Measurements from ENCODE around the gene KIF5A.

KIF5A gene

DNA sequence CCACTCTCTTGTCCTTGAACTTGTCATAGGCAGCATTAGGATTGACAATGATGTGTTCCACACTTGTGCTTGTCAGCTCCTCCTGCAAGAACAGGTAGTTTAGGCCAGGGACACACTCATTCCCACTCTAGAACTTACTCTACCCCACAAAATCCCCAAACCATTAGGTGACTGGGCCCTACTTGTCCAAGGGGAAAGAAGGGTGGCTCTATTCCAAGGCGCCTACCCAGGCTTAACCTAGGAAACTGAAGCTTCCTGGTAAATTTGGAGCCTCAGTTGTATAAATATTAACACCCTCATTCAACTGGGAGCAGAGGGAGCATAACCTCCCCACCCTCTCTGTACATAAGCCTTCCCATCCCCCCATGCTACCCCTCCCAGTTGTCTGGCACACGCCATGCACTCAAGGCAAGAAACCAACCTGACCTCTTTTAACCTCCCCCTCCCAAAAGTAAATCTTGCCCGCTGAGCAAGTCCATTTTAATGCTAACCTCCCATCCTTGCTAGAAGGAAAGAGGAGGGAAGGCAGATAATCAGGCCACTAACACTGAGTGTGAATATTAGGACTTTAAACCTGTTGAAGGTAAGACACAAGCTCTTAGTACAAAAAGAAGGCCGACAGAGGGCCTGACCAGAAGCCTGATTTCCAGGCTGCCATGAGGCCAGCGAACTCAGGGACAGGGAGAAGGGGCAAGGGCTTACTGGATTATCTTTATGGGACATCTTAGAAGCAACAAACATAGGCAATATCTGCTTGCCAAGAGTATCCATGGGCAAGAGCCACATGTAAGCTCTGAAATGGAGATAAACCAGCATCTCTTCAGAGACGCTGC, 13.9 kb upstream of the KIF5A start:
- DNase-seq (ENCODE audit: low read depth) = no peak

DNA sequence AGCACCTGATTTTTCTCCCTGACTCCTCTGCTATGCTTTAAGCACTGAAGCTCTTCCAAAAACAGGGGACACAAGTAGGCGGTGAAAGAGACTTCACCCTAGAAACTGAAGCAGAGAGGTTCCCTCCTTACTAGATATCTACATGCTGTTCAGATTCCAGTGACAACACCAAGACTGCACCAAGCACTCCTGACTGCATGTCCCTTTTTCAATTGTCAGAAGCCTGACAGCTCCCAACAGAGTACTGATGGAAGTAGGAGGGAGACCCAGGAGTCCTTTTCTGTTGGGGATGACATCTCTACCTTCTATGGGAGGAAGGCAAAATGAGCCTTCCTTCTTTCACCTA, 13.3 kb upstream of the KIF5A start:
- no peak for DNase-seq (ENCODE audit: low read depth)

- DNase-seq (ENCODE audit: low read depth) = no peak
These were observed 10.6 kb upstream of the KIF5A start for GRCh38 chr12:57539134-57539768.

- DNase-seq (ENCODE audit: low read depth) = no peak
These were observed 8.8 kb upstream of the KIF5A start for GRCh38 chr12:57541001-57541400.

DNA sequence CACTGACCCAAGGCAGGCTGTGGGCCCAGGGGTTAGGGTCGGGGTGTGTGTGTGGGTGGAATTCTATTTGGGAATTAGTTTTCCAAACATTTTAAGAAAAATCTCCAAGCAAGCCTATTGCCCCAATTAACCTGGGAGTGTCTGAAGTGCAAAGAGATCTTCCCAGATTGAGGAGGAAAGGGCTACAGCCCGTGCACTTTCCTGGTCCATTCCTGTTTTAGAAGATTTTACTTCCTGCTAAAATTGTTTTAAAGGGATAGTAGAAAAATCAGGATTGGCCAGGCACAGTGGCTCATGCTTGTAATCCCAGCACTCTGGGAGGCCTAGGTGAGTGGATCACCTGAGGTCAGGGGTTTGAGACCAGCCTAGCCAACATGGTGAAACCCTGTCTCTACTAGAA, 8.1 kb upstream of the KIF5A start:
- DNase-seq (ENCODE audit: low read depth) = no peak

GRCh38 chr12:57543581-57543980, 6.3 kb upstream of the KIF5A start:
- no peak for DNase-seq (ENCODE audit: low read depth)

- DNase-seq (ENCODE audit: low read depth) = no peak
These were observed 3.9 kb upstream of the KIF5A start for GRCh38 chr12:57545809-57546437.

GRCh38 chr12:57546438-57547287, 3.2 kb upstream of the KIF5A start, which contains the start of gene DCTN2:
TSS of gene DCTN2 (minus strand) at chr12:57547192. CDS start at chr12:57547063, 129 bp downstream.
- peak; percentile 85 for DNase-seq (ENCODE audit: low read depth)

DNA sequence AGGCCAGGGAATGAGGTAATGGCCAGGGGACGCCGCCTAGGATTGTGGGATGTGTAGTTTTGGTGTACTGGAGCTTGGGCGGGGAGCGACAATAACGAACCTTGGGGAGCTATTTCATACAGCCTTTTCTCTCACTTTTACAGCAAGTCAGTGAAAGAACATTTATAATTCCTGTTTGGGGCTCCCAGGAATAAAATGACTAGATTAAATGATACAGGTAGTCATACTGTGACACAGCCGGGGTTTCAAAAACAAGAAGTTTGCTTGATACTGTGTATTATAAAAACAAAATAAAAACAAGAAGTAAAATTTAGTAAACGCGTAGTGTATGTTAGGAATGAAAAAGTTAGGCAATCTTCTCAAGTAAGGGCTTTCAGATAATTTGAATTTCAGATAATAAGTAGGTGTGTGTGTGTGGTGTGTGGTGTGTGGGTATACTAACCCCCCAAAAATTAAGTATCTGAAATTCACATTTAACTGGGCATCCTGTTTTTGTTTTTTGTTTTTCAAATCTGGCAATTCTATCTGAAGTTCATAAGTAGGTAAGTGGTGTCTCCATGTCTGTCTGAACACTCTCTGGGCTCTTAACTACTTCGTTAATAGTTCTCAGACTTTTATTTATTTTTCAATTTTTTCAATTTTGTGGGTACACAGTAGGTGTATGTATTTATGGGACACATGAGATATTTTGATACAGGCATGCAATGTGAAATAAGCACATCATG, 2.4 kb upstream of the KIF5A start:
- no peak for DNase-seq (ENCODE audit: low read depth)

- DNase-seq (ENCODE audit: low read depth) = no peak
These were observed 1.9 kb upstream of the KIF5A start for GRCh38 chr12:57548013-57548315.

DNA sequence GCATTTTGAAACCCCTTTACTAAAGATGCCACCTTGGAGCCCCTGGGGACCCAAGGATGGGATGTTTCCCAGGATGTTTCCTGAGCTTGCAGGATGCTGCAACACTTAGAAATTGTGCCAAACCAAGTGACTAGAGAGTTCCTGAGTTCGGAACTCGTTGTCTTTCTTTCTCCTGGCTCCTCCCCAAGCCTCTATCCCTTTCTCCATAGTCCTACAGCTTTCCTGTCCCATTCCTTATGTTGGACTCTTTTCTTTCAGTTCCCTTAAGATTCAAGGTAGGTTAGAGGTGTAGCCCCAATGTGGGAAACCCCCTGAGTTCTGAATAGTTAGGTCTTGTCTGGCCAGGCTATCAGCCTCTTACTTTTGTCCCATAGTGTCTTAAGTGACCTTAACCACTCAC, 1.4 kb upstream of the KIF5A start:
- DNase-seq (ENCODE audit: low read depth) = no peak

GRCh38 chr12:57549203-57549908, 488 bp upstream of the KIF5A start:
- DNase-seq (ENCODE audit: low read depth) = no peak

- no peak for DNase-seq (ENCODE audit: low read depth)
These were observed 1.1 kb downstream of the KIF5A start for GRCh38 chr12:57550641-57551549.

DNA sequence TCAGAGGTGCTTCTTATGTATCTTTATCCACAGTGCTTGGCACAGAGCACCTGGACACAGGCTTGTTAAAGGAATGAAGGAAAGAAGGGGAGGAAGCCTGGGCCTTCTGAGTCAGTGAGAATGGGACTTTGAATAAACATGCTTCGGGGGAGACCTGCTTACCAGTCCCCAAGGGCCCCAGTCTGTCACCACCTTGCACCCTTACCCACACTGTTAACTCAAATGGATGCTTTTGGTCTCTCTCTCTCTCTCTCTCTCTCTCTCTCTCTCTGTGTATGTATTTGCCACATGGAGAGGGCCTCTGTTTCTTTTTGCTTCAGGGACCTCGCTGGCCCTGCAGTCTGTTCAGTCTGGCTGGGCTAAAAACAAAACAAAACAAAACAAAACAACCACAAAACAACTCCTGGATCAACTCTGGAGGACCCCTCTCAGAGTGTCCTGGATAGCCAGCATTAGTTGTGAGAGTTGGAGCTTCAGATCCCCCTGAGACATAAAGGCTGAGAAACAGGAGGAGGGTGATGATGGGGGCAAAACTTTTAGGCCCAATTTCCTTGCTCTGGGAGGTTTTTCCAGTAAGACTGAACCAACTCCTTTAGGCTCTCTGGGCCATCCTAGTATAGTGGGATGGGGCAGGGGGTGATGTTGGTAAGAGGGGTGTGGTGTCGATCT, 1.9 kb downstream of the KIF5A start:
- no peak for DNase-seq (ENCODE audit: low read depth)

GRCh38 chr12:57552306-57552651, 2.4 kb downstream of the KIF5A start:
- DNase-seq (ENCODE audit: low read depth) = no peak

DNA sequence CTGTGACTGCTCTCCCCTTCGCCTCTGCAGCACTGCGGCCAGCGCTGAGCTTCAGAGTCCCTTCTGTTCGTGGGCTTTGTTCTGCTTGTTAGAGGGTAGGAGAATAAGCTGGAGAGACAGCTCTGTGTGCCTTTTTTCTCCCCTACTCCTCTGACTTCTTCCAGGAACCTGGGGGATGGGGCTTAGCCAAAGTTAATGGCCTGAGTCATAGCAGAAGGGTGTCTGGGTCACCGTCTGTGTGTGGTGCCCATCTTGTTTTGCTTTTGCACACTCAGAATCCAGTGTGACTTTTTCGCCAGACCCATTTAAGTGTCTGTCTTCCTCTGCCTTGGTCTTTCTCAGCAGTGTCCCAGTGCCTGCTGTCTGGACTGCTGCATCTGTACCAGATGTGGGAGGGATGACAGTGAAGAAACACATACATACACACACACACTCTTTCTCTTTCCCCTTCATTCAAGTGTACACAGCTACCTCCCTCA, 3.0 kb downstream of the KIF5A start:
- DNase-seq (ENCODE audit: low read depth) = no peak

DNA sequence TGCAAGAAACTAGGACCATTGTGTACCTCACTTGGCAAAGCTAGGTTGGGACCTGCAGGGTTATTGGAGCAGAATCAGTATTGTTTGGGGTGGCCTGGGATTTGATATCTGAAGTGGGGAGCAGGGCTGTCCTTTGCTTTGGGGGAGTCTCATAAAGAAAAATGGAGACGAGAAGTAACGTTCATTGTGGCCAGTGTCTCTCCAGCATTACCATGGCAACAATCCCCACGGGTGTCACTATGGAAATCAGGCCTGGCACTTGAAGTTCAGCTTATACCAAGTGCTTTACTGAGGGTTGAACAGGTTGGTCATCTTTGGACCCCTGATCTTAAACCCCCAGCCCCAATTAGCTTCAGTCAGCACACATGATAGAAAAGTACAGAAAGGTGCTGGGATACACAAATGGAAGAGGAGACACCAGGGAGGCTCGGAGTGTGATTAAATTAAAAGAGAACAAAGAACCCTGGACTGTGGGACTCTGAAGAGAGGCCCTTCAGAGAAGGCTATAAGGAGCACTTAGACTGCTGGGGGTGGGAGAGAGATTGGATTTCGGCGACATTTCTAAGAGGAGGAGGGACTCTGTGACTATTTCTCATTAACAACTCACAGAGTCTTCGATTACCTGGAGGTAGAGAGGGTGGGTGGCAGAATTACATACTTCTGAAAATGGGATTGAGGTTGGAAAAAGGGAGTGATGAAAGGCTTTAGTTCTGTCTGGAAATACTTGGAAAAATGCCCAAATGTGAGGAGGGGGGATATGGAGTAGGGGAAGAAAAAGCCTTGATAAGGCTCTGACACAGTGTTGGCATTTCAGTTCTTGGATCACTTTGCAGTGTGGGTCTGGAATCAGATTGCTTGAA, 3.7 kb downstream of the KIF5A start:
- DNase-seq (ENCODE audit: low read depth) = no peak

- DNase-seq (ENCODE audit: low read depth) = no peak
These were observed 4.6 kb downstream of the KIF5A start for GRCh38 chr12:57554453-57554852.

DNA sequence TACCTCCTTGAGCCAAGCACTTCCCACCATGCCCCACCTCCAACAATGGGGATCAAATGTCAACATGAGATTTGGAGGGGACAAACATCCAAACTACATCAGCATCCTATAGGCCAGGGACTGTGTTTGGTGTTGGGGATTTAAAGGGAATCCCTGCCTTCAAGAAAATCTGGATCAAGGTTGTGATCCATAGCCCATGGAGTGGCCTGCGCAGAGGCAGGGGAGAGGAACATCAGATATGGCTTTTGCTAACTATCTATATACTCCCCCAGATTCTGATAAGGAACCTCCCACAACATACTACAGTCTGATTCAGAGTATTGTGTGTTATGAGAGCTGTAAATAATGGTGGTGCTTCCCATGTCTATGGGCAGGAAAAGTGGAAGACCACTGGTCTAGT, 5.1 kb downstream of the KIF5A start:
- DNase-seq (ENCODE audit: low read depth) = no peak

All from activated T-helper 1 cell treated with Interleukin-2 at 50 U/mL for 16 hours (primary cell).